ENCODE data around the gene UQCC2. TPM values are rescaled to one million over a fixed set of nuclear protein-coding genes. Genes with fewer than 3 reads are reported as not detected.

Gene UQCC2
- polyA plus RNA-seq, 1 of the 3 experiments (the other 2 are of a cell fraction), result 59.0 TPM

- POLR2A ChIA-PET, result no interaction called here
- Histone ChIP-seq H3K4me1 (ENCODE audit: control insufficient read depth in 1 of 2, insufficient read depth in 2 of 2, low read depth in 1 of 2, low read length in 1 of 2) (no peaks in the 10 kb centered on the region), H3K27ac (ENCODE audit: low read depth in 2 of 2, low read length in 1 of 2) (no peak overlapping the region), H3K9me3 (no peaks in the 10 kb centered on the region), H3K79me2 (ENCODE audit: insufficient read depth) (no peaks in the 10 kb centered on the region), H3K9me2 (no peaks in the 10 kb centered on the region), H3K4me2 (no peak overlapping the region; the same call in 1 of the 2 replicates), H2AFZ (ENCODE audit: low read depth) (no peak overlapping the region), H3K9ac (no peak overlapping the region), H3F3A (replicated peaks; ENCODE audit: insufficient read depth) (no peaks in the 10 kb centered on the region), H3K27me3 (ENCODE audit: insufficient read depth) (peaks cover 31% of the 10 kb centered on the region), H4K20me1 (ENCODE audit: insufficient read depth) (no peaks in the 10 kb centered on the region), H3K4me3 (ENCODE audit: low read depth in 2 of 2, low read length in 1 of 2) (no peak overlapping the region), H3K36me3 (replicated peaks in 1 of 2; ENCODE audit: control insufficient read depth in 1 of 2, insufficient read depth in 2 of 2, low read length in 1 of 2) (no peaks in the 10 kb centered on the region)
- WGBS (ENCODE audit: low lambda C conversion rate), result 51% methylated on average over 4 of the region's 6 CpGs
- peak; percentile 24; the same call in 1 of the 2 replicates for TF ChIP-seq TCF12 (IDR thresholded peaks at IDR 0.05)
- 0 out of 2 replicates have a peak, but pooled peaks have one; percentile 22 for TF ChIP-seq PBX3 (IDR thresholded peaks at IDR 0.05)
- no peak for TF ChIP-seq YY1 (IDR thresholded peaks at IDR 0.05; ENCODE audit: low read depth)
- DNase-seq, result no peak
- CTCF ChIA-PET, result no interaction called here
Observed at GRCh38 chr6:33717934-33718455, 6.5 kb upstream of the UQCC2 start.

- no peaks in the 10 kb centered on the region for H3K36me3 ChIP-seq (replicated peaks in 1 of 2; ENCODE audit: control insufficient read depth in 1 of 2, insufficient read depth in 2 of 2, low read length in 1 of 2)
- H3F3A ChIP-seq (replicated peaks; ENCODE audit: insufficient read depth), result no peaks in the 10 kb centered on the region
- H3K9me3 ChIP-seq, result no peaks in the 10 kb centered on the region
- no peak overlapping the region for H2AFZ ChIP-seq (ENCODE audit: low read depth)
- no peak overlapping the region for H3K4me3 ChIP-seq (ENCODE audit: low read depth in 2 of 2, low read length in 1 of 2)
- no peaks in the 10 kb centered on the region for H4K20me1 ChIP-seq (ENCODE audit: insufficient read depth)
- H3K9ac ChIP-seq, result no peak overlapping the region
- H3K9me2 ChIP-seq, result no peaks in the 10 kb centered on the region
- CTCF ChIA-PET, result interaction anchor here (0.7 to 2.3 kb wide), 4 partner anchors 54 to 338 kb away, joined by 3 to 7 read pairs (median 4); no protein-coding TSS in a partner anchor
- POLR2A ChIA-PET, result no interaction called here
- H3K4me1 ChIP-seq (ENCODE audit: control insufficient read depth in 1 of 2, insufficient read depth in 2 of 2, low read depth in 1 of 2, low read length in 1 of 2), result no peaks in the 10 kb centered on the region; a peak in 1 of 4 replicates
- peaks cover 22% of the 10 kb centered on the region for H3K27me3 ChIP-seq (ENCODE audit: insufficient read depth)
- 69% methylated on average over 7 of the region's 8 CpGs for WGBS (ENCODE audit: low lambda C conversion rate)
- H3K4me2 ChIP-seq, result no peak overlapping the region
- DNase-seq, result no peak
- TF ChIP-seq NFIC (IDR thresholded peaks at IDR 0.05; ENCODE audit: borderline replicate concordance), result no peak
- TF ChIP-seq PBX3 (IDR thresholded peaks at IDR 0.05), result no peak
- TF ChIP-seq YY1 (IDR thresholded peaks at IDR 0.05; ENCODE audit: low read depth), result no peak
- no peak for TF ChIP-seq SMC3 (IDR thresholded peaks at IDR 0.05; ENCODE audit: low read depth, low read length)
- TF ChIP-seq TAF1 (IDR thresholded peaks at IDR 0.05; ENCODE audit: borderline replicate concordance, low read depth, low read length), result no peak
- no peak for TF ChIP-seq RFX5 (IDR thresholded peaks at IDR 0.05; ENCODE audit: low read length)
- TF ChIP-seq USF1 (IDR thresholded peaks at IDR 0.05; ENCODE audit: borderline replicate concordance, low read depth), result no peak
- TF ChIP-seq TCF12 (IDR thresholded peaks at IDR 0.05), result no peak
- TF ChIP-seq SIN3A (IDR thresholded peaks at IDR 0.05; ENCODE audit: borderline replicate concordance, low read depth, low read length), result no peak
- TF ChIP-seq JUND (IDR thresholded peaks at IDR 0.05), result no peak
- no peak for TF ChIP-seq ELF1 (IDR thresholded peaks at IDR 0.05)
- TF ChIP-seq FOSL2 (IDR thresholded peaks at IDR 0.05; ENCODE audit: borderline replicate concordance, low read depth), result no peak
- TF ChIP-seq MAX (IDR thresholded peaks at IDR 0.05; ENCODE audit: low read depth), result no peak
- TF ChIP-seq RXRA (IDR thresholded peaks at IDR 0.05; ENCODE audit: borderline replicate concordance, low read depth), result no peak
- TF ChIP-seq EZH2phosphoT487 (IDR thresholded peaks at IDR 0.05; ENCODE audit: borderline replicate concordance, low read depth), result no peak
- TF ChIP-seq CTCF (IDR thresholded peaks at IDR 0.05), result no peak
- TF ChIP-seq EP300 (IDR thresholded peaks at IDR 0.05; ENCODE audit: borderline replicate concordance in 1 of 2, low read depth in 1 of 2, low read length in 1 of 2), result no peak
- H3K79me2 ChIP-seq (ENCODE audit: insufficient read depth), result no peaks in the 10 kb centered on the region
- H3K27ac ChIP-seq (ENCODE audit: low read depth in 2 of 2, low read length in 1 of 2), result no peak overlapping the region
Observed at GRCh38 chr6:33716890-33717632, 5.6 kb upstream of the UQCC2 start.

Measured in SK-N-SH (cell line).